ENCODE data around the gene DLX3. TPM values are rescaled to one million over a fixed set of nuclear protein-coding genes. Genes with fewer than 3 reads are reported as not detected.

DLX3 gene
- total RNA-seq, 3 donors from 2014 or later (not counting 1 experiment from before 2014, with no cell fraction given): not detected

DNA sequence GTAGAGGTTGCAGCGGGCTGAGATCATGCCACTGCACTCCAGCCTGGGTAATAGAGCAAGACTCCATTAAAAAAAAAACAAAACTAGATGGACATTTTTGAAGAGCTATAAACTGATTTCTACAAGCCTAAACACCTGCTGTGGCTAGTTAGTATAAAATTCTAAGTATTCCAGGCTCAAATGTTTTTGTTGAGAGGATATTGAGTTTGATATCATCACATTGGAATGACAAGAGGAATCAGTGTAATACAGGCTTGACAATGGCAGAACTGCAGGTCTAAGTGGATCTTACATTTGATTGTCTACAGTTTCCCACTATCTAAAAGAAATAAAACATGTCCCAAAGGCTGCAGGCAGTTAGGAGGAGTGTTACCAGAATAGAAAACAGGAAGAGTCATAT, 23.9 kb upstream of the DLX3 start:
- WGBS (ENCODE audit: insufficient coverage): no CpG with 5 or more reads among the region's 1 CpG
- Histone ChIP-seq H3K4me3 (ENCODE audit: low read length) (no peak overlapping the region), H3K27ac (ENCODE audit: low read length) (no peak overlapping the region), H3K4me1 (ENCODE audit: control insufficient read depth, insufficient read depth, low read length) (no peaks in the 10 kb centered on the region), H3K27me3 (ENCODE audit: control insufficient read depth, insufficient read depth, low read length) (no peaks in the 10 kb centered on the region), H3K9me3 (ENCODE audit: control insufficient read depth, insufficient read depth, low read length) (peaks cover 9% of the 10 kb centered on the region), H3K36me3 (ENCODE audit: control insufficient read depth, insufficient read depth, low read length) (no peaks in the 10 kb centered on the region)
- no peak for ATAC-seq
- H3K9me3 Mint-ChIP-seq: peaks cover 5 to 8% of the 10 kb centered on the region in 2 donors
- H3K27ac Mint-ChIP-seq: no peak overlapping the region
- TF ChIP-seq, protein P1, sequence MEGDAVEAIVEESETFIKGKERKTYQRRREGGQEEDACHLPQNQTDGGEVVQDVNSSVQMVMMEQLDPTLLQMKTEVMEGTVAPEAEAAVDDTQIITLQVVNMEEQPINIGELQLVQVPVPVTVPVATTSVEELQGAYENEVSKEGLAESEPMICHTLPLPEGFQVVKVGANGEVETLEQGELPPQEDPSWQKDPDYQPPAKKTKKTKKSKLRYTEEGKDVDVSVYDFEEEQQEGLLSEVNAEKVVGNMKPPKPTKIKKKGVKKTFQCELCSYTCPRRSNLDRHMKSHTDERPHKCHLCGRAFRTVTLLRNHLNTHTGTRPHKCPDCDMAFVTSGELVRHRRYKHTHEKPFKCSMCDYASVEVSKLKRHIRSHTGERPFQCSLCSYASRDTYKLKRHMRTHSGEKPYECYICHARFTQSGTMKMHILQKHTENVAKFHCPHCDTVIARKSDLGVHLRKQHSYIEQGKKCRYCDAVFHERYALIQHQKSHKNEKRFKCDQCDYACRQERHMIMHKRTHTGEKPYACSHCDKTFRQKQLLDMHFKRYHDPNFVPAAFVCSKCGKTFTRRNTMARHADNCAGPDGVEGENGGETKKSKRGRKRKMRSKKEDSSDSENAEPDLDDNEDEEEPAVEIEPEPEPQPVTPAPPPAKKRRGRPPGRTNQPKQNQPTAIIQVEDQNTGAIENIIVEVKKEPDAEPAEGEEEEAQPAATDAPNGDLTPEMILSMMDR (IDR thresholded peaks at IDR 0.05): no peak
- intact Hi-C loops (cut with micrococcal nuclease): no loop called here
- peaks cover 9% of the 10 kb centered on the region for H3K36me3 Mint-ChIP-seq
- H3K4me1 Mint-ChIP-seq: no peaks in the 10 kb centered on the region
- H3K27me3 Mint-ChIP-seq (ENCODE audit: low read depth in 2 of 2): peaks cover 14 to 17% of the 10 kb centered on the region in 2 donors
- no peak for DNase-seq
- no peak overlapping the region for H3K4me3 Mint-ChIP-seq

DNA sequence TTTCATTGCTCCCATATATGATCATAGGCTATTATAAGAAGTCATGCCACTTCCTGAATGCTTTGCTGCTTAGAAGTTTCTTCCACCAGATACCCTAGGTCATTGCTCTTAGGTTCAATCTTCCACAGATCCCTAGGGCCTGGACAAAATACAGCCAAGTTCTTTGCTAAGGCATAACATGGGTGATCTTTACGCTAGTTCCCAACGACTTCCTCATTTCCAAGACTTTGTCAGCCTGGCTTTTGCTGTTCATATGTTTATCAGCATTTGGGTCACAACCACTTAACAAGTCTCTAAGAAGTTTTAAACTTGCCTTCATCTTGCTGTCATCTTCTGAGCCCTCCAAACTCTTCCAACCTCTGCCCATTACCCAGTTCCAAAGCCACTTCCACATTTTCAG, 20.1 kb upstream of the DLX3 start:
- intact Hi-C loops (cut with micrococcal nuclease): no loop called here

DNA sequence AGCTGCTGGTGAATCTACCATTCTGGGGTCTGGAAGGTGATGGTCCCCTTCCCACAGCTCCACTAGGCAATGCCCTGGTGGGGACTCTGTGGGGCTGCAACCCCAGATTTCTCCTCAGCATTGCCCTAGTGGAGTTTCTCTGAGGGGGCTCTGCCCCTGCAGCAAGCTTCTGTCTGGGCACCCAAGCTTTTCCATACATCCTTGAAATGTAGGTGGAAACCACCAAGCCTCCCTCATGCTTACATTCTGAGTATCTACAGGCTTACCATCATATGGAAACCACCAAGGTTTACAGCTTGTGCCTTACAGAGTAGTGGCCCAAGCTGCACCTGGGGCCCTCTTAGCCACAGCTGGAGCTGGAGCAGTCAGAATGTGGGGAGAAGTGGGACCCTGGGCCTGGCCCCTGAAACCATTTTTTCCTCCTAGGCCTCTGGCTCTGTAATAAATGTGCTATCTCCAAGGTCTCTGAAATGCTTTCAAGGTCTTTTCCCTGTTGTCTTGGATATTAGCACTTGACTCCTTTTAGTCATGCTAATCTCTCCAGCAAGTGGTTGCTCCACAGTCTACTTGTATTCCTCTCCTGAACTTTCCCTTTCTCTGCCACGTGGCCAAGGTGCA, 19.6 kb upstream of the DLX3 start:
- Mint-ChIP-seq H3K27ac (no peak overlapping the region), H3K4me1 (no peaks in the 10 kb centered on the region), H3K9me3 (peaks cover 5 to 8% of the 10 kb centered on the region in 2 donors), H3K36me3 (peaks cover 9% of the 10 kb centered on the region), H3K4me3 (no peak overlapping the region), H3K27me3 (ENCODE audit: low read depth in 2 of 2) (peaks cover 18 to 28% of the 10 kb centered on the region in 2 donors)
- Histone ChIP-seq H3K27ac (ENCODE audit: low read length) (no peak overlapping the region), H3K4me3 (ENCODE audit: low read length) (no peak overlapping the region), H3K27me3 (ENCODE audit: control insufficient read depth, insufficient read depth, low read length) (peaks cover 6% of the 10 kb centered on the region), H3K9me3 (ENCODE audit: control insufficient read depth, insufficient read depth, low read length) (peaks cover 20% of the 10 kb centered on the region), H3K36me3 (ENCODE audit: control insufficient read depth, insufficient read depth, low read length) (no peaks in the 10 kb centered on the region), H3K4me1 (ENCODE audit: control insufficient read depth, insufficient read depth, low read length) (no peaks in the 10 kb centered on the region)
- DNase-seq (no peak), ATAC-seq (no peak)
- intact Hi-C loops (cut with micrococcal nuclease): no loop called here
- TF ChIP-seq, protein P1 (IDR thresholded peaks at IDR 0.05): no peak
- WGBS (ENCODE audit: insufficient coverage): 56% methylated on average over 1 of the region's 1 CpG

More for the DNA sequence above, 20.1 kb upstream of the DLX3 start:
- DNase-seq (no peak), ATAC-seq (no peak)
- Histone ChIP-seq H3K36me3 (ENCODE audit: control insufficient read depth, insufficient read depth, low read length) (no peaks in the 10 kb centered on the region), H3K4me1 (ENCODE audit: control insufficient read depth, insufficient read depth, low read length) (no peaks in the 10 kb centered on the region), H3K27ac (ENCODE audit: low read length) (no peak overlapping the region), H3K9me3 (ENCODE audit: control insufficient read depth, insufficient read depth, low read length) (peaks cover 20% of the 10 kb centered on the region), H3K27me3 (ENCODE audit: control insufficient read depth, insufficient read depth, low read length) (peaks cover 6% of the 10 kb centered on the region), H3K4me3 (ENCODE audit: low read length) (no peak overlapping the region)
- H3K27ac Mint-ChIP-seq: no peak overlapping the region
- WGBS (ENCODE audit: insufficient coverage): 80% methylated on average over 2 of the region's 2 CpGs
- TF ChIP-seq, protein P1 (IDR thresholded peaks at IDR 0.05): no peak
- H3K4me3 Mint-ChIP-seq: no peak overlapping the region
- peaks cover 5 to 8% of the 10 kb centered on the region in 2 donors for H3K9me3 Mint-ChIP-seq
- peaks cover 18 to 23% of the 10 kb centered on the region in 2 donors for H3K27me3 Mint-ChIP-seq (ENCODE audit: low read depth in 2 of 2)
- no peaks in the 10 kb centered on the region for H3K4me1 Mint-ChIP-seq
- peaks cover 9% of the 10 kb centered on the region for H3K36me3 Mint-ChIP-seq

DNA sequence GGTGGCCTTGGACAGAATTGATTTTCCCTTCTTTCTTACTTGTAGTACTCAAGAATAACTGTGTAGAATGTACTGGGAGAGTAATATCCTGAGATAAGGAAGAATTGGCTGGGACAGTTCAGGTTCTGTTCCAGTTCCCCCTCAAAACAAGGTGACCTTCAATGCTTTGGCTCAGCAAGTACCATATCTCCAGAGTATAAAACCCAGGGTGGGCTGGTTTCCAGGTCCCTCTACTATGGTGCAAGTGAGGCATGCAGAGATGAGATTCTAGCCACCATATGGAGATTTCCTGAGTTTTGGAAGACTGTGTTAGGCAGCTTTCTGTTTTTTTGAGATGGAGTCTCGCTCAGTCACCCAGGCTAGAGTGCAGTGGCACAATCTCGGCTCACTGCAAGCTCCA, 18.1 kb upstream of the DLX3 start:
- H3K36me3 ChIP-seq (ENCODE audit: control insufficient read depth, insufficient read depth, low read length): no peaks in the 10 kb centered on the region
- H3K4me3 ChIP-seq (ENCODE audit: low read length): no peak overlapping the region
- intact Hi-C loops (cut with micrococcal nuclease): no loop called here
- Mint-ChIP-seq H3K4me3 (no peak overlapping the region), H3K9me3 (peaks cover 7 to 12% of the 10 kb centered on the region in 2 donors), H3K4me1 (no peaks in the 10 kb centered on the region), H3K27me3 (ENCODE audit: low read depth in 2 of 2) (peaks cover 22 to 39% of the 10 kb centered on the region in 2 donors), H3K36me3 (peaks cover 9% of the 10 kb centered on the region), H3K27ac (no peak overlapping the region)
- TF ChIP-seq, protein P1 (IDR thresholded peaks at IDR 0.05): no peak
- DNase-seq: no peak
- WGBS (ENCODE audit: insufficient coverage): 85% methylated on average over 2 of the region's 2 CpGs
- no peak for ATAC-seq
- H3K4me1 ChIP-seq (ENCODE audit: control insufficient read depth, insufficient read depth, low read length): no peaks in the 10 kb centered on the region
- no peak overlapping the region for H3K27ac ChIP-seq (ENCODE audit: low read length)
- peaks cover 20% of the 10 kb centered on the region for H3K9me3 ChIP-seq (ENCODE audit: control insufficient read depth, insufficient read depth, low read length)
- peaks cover 6% of the 10 kb centered on the region for H3K27me3 ChIP-seq (ENCODE audit: control insufficient read depth, insufficient read depth, low read length)
